Hepatocyte (in vitro differentiated cells): Measurements from ENCODE around the gene HMGN2. TPM values are rescaled to one million over a fixed set of nuclear protein-coding genes. Genes with fewer than 3 reads are reported as not detected.

Experiments used
- DNase-seq: peaks from one replicate; pipeline ENCODE4 v3.0.0-alpha.2; 2016; ENCODE audit warnings: low spot score
- H2AFZ ChIP-seq: fragments of 200-600 bp; sonication (generic); 2 replicates; pipeline ENCODE4 v1.6.0; 2016; ENCODE audit warnings: antibody characterized with exemption, mild to moderate bottlenecking
- H3K27ac ChIP-seq: fragments of 200-600 bp; sonication (generic); 2 replicates; pipeline ENCODE4 v1.5.1; 2016; ENCODE audit warnings: mild to moderate bottlenecking
- H3K27me3 ChIP-seq: fragments of 200-600 bp; sonication (generic); 2 replicates; pipeline ENCODE4 v1.6.1; 2016
- H3K36me3 ChIP-seq: fragments of 200-600 bp; sonication (generic); replicated peaks from 2 replicates; pipeline ENCODE4 v1.5.1; 2016; ENCODE audit warnings: low read depth; ENCODE audit not compliant: insufficient read depth
- H3K4me1 ChIP-seq: fragments of 200-600 bp; sonication (generic); 2 replicates; pipeline ENCODE4 v1.5.1; 2016; ENCODE audit warnings: mild to moderate bottlenecking, moderate library complexity; ENCODE audit not compliant: insufficient read depth
- H3K4me2 ChIP-seq: fragments of 200-600 bp; sonication (generic); 2 replicates; pipeline ENCODE4 v1.6.0; 2016
- H3K4me3 ChIP-seq: fragments of 200-600 bp; sonication (generic); 2 replicates; pipeline ENCODE4 v1.5.1; 2016; ENCODE audit warnings: mild to moderate bottlenecking
- H3K79me2 ChIP-seq: fragments of 200-600 bp; sonication (generic); 2 replicates; pipeline ENCODE4 v1.6.0; 2017; ENCODE audit warnings: mild to moderate bottlenecking
- H3K9me2 ChIP-seq: fragments of 200-600 bp; sonication (generic); replicated peaks from 2 replicates; pipeline ENCODE4 v1.6.0; 2017; ENCODE audit warnings: mild to moderate bottlenecking; ENCODE audit not compliant: insufficient read depth
- H3K9me3 ChIP-seq: fragments of 200-600 bp; sonication (generic); 2 replicates; pipeline ENCODE4 v1.5.1; 2016; ENCODE audit warnings: low read depth, mild to moderate bottlenecking
- H4K20me1 ChIP-seq: fragments of 200-600 bp; sonication (generic); 2 replicates; pipeline ENCODE4 v1.6.0; 2016; ENCODE audit warnings: mild to moderate bottlenecking; ENCODE audit not compliant: insufficient read depth, poor library complexity, severe bottlenecking
- CTCF ChIP-seq: fragments of 200-600 bp; sonication (generic); IDR thresholded peaks from 2 replicates; pipeline ENCODE4 v1.5.1; 2016; ENCODE audit warnings: antibody characterized with exemption, mild to moderate bottlenecking; ENCODE audit not compliant: poor library complexity
- EZH2 ChIP-seq: fragments of 200-600 bp; sonication (generic); IDR thresholded peaks from 2 replicates; pipeline ENCODE4 v1.6.1; 2016; ENCODE audit warnings: antibody characterized with exemption, mild to moderate bottlenecking, borderline replicate concordance
- EZH2phosphoT487 ChIP-seq: fragments of 200-600 bp; sonication (generic); IDR thresholded peaks from one replicate; pipeline ENCODE4 v1.6.1; 2018; ENCODE audit warnings: antibody characterized with exemption, mild to moderate bottlenecking, low read depth, moderate library complexity; ENCODE audit not compliant: unreplicated experiment, severe bottlenecking
- WGBS: methylation state at CpG from one replicate; pipeline ENCODE4 v1.1.6; 2016; ENCODE audit warnings: low lambda C conversion rate; ENCODE audit errors: missing lambda C conversion rate; 5-methylcytosine and 5-hydroxymethylcytosine counted together
- polyA plus RNA-seq: library from polyadenylated mRNA; unstranded; fragments of >200 nt; fragmentation: Nextera tagmentation; extraction: Ambion mirVana; gene quantifications from 2 replicates; pipeline ENCODE4 v1.2.1, GENCODE V29; 2016
- total RNA-seq: library from RNA; depleted of rRNA; stranded (reverse); fragments of >200 nt; gene quantifications from 2 replicates; pipeline ENCODE4 v1.2.3, GENCODE V29; 2014

Gene HMGN2
- total and polyA plus RNA-seq, 2 experiments from 2014 or later: 215 to 467 TPM

GRCh38 chr1:26450908-26451307, 21.3 kb upstream of the HMGN2 start:
- TF ChIP-seq EZH2phosphoT487 (no peak), CTCF (no peak), EZH2 (no peak)
- Histone ChIP-seq H3K9me3 (no peaks in the 10 kb centered on the region), H2AFZ (no peak overlapping the region), H3K36me3 (no peaks in the 10 kb centered on the region), H3K79me2 (no peaks in the 10 kb centered on the region), H3K4me1 (no peaks in the 10 kb centered on the region), H4K20me1 (no peaks in the 10 kb centered on the region), H3K27me3 (no peaks in the 10 kb centered on the region), H3K4me2 (no peak overlapping the region), H3K27ac (no peak overlapping the region), H3K9me2 (no peaks in the 10 kb centered on the region), H3K4me3 (no peak overlapping the region)
- WGBS: 96% methylated on average over 3 of the region's 3 CpGs
- DNase-seq: no peak

GRCh38 chr1:26452459-26453183, 19.6 kb upstream of the HMGN2 start:
- no peaks in the 10 kb centered on the region for H3K4me1 ChIP-seq
- H3K27me3 ChIP-seq: no peaks in the 10 kb centered on the region
- TF ChIP-seq CTCF (no peak), EZH2 (no peak), EZH2phosphoT487 (no peak)
- no peaks in the 10 kb centered on the region for H4K20me1 ChIP-seq
- WGBS: 95% methylated on average over 5 of the region's 5 CpGs
- no peak for DNase-seq
- H3K9me3 ChIP-seq: no peaks in the 10 kb centered on the region
- no peaks in the 10 kb centered on the region for H3K36me3 ChIP-seq
- no peak overlapping the region for H3K4me2 ChIP-seq
- H3K4me3 ChIP-seq: no peak overlapping the region
- no peaks in the 10 kb centered on the region for H3K9me2 ChIP-seq
- no peaks in the 10 kb centered on the region for H3K79me2 ChIP-seq
- no peak overlapping the region for H2AFZ ChIP-seq
- H3K27ac ChIP-seq: no peak overlapping the region

GRCh38 chr1:26459148-26459547, 13.1 kb upstream of the HMGN2 start:
- Histone ChIP-seq H3K4me3 (no peak overlapping the region), H2AFZ (no peak overlapping the region), H3K4me2 (no peak overlapping the region), H4K20me1 (no peaks in the 10 kb centered on the region), H3K79me2 (no peaks in the 10 kb centered on the region), H3K9me2 (no peaks in the 10 kb centered on the region), H3K9me3 (no peaks in the 10 kb centered on the region), H3K36me3 (no peaks in the 10 kb centered on the region), H3K4me1 (no peaks in the 10 kb centered on the region), H3K27me3 (no peaks in the 10 kb centered on the region), H3K27ac (no peak overlapping the region)
- TF ChIP-seq EZH2: no peak
- TF ChIP-seq EZH2phosphoT487: no peak
- TF ChIP-seq CTCF: no peak
- 77% methylated on average over 1 of the region's 1 CpG for WGBS
- no peak for DNase-seq
